Gastroesophageal sphincter (tissue), 3 donors: ENCODE data around the gene ARHGEF17.

ENCODE experiments used
- POLR2A ChIP-seq, 2 donors: fragments of 450-650 bp; IDR thresholded peaks; one replicate each; pipeline ENCODE4 v1.6.1; 2017; ENCODE audit warnings: antibody characterized with exemption in 2 of 2, mild to moderate bottlenecking in 2 of 2, moderate library complexity in 1 of 2
- TF ChIP-seq, protein P1 (sequence below), 4 experiments: fragments of 200-600 bp in 2 of 4; fragments of 450-650 bp in 2 of 4; sonication (generic) in 1 of 4; IDR thresholded peaks; one replicate each; pipeline ENCODE4 v1.5.1; 2017 to 2019; ENCODE audit warnings: antibody characterized with exemption in 4 of 4, mild to moderate bottlenecking in 2 of 4, moderate library complexity in 2 of 4

DNA sequence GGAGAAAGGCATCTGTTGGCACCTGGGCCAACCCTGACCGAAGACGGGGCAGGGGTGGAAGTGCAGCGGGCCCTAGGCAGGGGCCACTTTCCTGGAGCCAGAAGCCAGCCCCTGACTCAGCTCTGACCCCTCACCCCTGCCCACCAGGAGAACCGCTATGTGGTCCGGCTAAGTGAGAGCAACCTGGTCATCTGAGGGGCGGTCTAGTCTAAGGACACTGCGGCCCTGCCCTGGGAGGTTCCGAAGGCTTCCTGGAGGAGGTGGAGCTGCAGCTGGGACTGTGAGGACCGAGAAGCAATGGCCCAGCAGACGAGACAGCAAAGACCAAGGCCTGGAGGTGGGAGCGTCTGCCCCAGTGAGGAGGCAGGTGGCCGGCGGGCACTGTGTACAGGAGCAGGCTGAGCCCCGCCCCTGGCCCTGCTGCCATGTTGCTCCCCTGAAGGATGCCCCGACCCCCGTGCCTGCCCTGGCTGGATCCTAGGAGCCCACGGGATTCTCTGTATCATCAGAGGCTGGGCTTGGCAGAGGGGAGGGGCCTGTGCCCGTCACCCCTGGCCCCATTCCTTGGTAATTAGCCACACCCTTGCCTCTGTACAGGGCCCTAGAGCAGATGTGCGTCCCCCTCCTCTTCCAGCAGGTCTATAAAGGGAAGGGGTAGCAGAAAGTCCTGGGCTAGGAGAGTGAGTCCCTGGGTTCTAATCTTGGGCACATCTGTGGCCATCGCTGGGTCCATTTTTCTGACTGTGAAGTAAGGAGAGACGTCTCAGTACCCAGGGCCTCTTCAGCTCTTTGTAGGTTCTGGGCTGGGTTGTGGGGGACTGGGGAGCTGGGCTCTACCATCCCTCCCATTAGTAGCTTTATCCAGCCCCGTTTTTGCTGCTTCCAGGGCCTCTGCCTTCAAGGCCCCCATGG lies 87.5 kb downstream of the ARHGEF17 start:
- TF ChIP-seq, protein P1, sequence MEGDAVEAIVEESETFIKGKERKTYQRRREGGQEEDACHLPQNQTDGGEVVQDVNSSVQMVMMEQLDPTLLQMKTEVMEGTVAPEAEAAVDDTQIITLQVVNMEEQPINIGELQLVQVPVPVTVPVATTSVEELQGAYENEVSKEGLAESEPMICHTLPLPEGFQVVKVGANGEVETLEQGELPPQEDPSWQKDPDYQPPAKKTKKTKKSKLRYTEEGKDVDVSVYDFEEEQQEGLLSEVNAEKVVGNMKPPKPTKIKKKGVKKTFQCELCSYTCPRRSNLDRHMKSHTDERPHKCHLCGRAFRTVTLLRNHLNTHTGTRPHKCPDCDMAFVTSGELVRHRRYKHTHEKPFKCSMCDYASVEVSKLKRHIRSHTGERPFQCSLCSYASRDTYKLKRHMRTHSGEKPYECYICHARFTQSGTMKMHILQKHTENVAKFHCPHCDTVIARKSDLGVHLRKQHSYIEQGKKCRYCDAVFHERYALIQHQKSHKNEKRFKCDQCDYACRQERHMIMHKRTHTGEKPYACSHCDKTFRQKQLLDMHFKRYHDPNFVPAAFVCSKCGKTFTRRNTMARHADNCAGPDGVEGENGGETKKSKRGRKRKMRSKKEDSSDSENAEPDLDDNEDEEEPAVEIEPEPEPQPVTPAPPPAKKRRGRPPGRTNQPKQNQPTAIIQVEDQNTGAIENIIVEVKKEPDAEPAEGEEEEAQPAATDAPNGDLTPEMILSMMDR (IDR thresholded peaks at IDR 0.05), result no peak
- no peak for TF ChIP-seq POLR2A (IDR thresholded peaks at IDR 0.05)
